Fibroblast of peridontal ligament (primary cell): ENCODE results near the gene CLCNKA.
"Not testable (repeated sequence)": the region's sequence is repeated elsewhere in the genome, so short reads cannot be mapped to it uniquely, and the experiment has no call there.

Experiments used
- DNase-seq: peaks from one replicate; pipeline ENCODE4 v3.0.0-alpha.2; 2010; ENCODE audit errors: extremely low read depth

Gene CLCNKA

GRCh38 chr1:15997637-15998280 is 24.1 kb upstream of the CLCNKA start:
- no peak for DNase-seq

GRCh38 chr1:15998929-15999328 is 22.9 kb upstream of the CLCNKA start:
- no peak for DNase-seq

- DNase-seq, result not testable (repeated sequence)
Measured at GRCh38 chr1:16001274-16001673, 20.6 kb upstream of the CLCNKA start.

- DNase-seq, result no peak
Measured at GRCh38 chr1:16005597-16005996, 16.2 kb upstream of the CLCNKA start.

GRCh38 chr1:16006010-16006409 is 15.8 kb upstream of the CLCNKA start:
- DNase-seq, result no peak

- no peak for DNase-seq
Measured at GRCh38 chr1:16006552-16007485, 15.0 kb upstream of the CLCNKA start.

- DNase-seq, result no peak
Measured at GRCh38 chr1:16007671-16008341, 14.0 kb upstream of the CLCNKA start.

GRCh38 chr1:16009030-16009460 is 12.8 kb upstream of the CLCNKA start:
- peak; percentile 72 for DNase-seq

- DNase-seq, result no peak
Measured at GRCh38 chr1:16009678-16010077, 12.2 kb upstream of the CLCNKA start.

GRCh38 chr1:16010837-16011236 is 11.0 kb upstream of the CLCNKA start:
- DNase-seq, result no peak

- DNase-seq, result no peak
Measured at GRCh38 chr1:16011936-16012589, 9.8 kb upstream of the CLCNKA start.

- DNase-seq, result peak; percentile 35
Measured at GRCh38 chr1:16012590-16013219, 9.1 kb upstream of the CLCNKA start.

- peak; percentile 60 for DNase-seq
Measured at GRCh38 chr1:16013220-16013907, 8.5 kb upstream of the CLCNKA start.

- DNase-seq, result no peak
Measured at GRCh38 chr1:16013908-16014258, 8.0 kb upstream of the CLCNKA start.

- DNase-seq, result no peak
Measured at GRCh38 chr1:16014509-16015482, 7.0 kb upstream of the CLCNKA start.

GRCh38 chr1:16015491-16015890 is 6.3 kb upstream of the CLCNKA start:
- DNase-seq, result no peak

GRCh38 chr1:16015960-16016901 is 5.6 kb upstream of the CLCNKA start:
- no peak for DNase-seq

- no peak for DNase-seq
Measured at GRCh38 chr1:16017076-16017460, 4.8 kb upstream of the CLCNKA start.
